GM12875 (cell line): ENCODE data around the gene OGG1.

Source experiments
- H3K4me3 ChIP-seq: one replicate; pipeline ENCODE4 v1.5.1; 2011; ENCODE audit warnings: low read depth, low read length, control low read depth
- TF ChIP-seq, protein P1 (sequence below): IDR thresholded peaks from 2 replicates; pipeline ENCODE4 v1.5.1; 2011; ENCODE audit warnings: low read depth, mild to moderate bottlenecking, control low read depth, inconsistent platforms, low read length, moderate library complexity, borderline replicate concordance; ENCODE audit not compliant: insufficient read depth

Gene OGG1

DNA sequence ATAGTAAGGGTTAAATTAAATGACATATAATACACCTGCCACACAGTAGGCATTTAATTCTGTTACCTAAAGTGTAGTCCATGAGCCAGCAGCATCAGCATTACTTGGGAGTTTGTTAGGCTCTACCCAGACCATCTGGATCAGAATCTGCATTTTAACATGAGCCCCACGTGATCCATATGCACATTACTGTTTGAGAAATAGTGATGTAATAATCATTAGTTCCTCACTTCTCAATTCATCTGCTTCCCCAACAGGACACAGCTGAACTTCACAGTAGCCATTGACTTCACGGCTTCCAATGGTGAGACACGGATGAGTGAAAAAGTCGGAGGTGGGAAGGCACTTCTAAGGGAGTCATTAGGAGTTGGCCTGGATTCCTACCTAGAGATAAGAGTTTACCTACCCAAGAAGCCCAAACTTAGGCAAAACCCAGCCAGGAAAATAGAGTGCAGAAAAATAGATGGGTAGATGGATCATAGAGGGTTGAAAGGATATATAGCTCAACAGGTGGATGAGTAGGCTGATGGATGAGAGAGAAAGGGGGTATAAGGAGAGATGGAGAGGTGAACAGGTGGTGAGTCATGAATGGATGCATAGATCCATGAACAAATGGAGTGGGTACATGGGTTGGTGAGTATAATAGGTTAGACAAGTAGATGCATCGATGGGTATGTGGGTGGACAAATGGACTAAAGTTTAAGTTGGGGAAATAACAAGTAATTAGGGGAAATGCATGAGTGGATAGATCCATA, 32.8 kb upstream of the OGG1 start:
- no peak overlapping the region for H3K4me3 ChIP-seq
- TF ChIP-seq, protein P1, sequence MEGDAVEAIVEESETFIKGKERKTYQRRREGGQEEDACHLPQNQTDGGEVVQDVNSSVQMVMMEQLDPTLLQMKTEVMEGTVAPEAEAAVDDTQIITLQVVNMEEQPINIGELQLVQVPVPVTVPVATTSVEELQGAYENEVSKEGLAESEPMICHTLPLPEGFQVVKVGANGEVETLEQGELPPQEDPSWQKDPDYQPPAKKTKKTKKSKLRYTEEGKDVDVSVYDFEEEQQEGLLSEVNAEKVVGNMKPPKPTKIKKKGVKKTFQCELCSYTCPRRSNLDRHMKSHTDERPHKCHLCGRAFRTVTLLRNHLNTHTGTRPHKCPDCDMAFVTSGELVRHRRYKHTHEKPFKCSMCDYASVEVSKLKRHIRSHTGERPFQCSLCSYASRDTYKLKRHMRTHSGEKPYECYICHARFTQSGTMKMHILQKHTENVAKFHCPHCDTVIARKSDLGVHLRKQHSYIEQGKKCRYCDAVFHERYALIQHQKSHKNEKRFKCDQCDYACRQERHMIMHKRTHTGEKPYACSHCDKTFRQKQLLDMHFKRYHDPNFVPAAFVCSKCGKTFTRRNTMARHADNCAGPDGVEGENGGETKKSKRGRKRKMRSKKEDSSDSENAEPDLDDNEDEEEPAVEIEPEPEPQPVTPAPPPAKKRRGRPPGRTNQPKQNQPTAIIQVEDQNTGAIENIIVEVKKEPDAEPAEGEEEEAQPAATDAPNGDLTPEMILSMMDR, result no peak

DNA sequence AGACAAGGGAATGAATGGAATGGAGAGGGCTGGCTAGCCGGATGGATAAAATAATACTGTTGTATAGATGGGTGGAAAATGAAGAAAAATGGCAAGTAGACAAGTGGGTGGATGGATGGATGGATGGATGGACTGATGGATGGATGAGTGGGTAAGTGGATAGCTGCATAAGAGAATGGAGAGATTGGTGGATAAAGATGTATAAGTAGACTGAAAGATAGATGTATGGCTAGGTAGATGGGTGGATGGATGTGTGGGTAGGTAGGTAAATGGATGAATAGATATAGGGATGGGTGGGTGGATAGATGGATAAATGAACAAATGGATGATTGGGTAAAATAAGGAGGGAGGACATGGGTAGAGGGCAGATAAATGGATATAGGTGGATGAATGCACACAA, 32.2 kb upstream of the OGG1 start:
- TF ChIP-seq, protein P1, result no peak
- no peak overlapping the region for H3K4me3 ChIP-seq

DNA sequence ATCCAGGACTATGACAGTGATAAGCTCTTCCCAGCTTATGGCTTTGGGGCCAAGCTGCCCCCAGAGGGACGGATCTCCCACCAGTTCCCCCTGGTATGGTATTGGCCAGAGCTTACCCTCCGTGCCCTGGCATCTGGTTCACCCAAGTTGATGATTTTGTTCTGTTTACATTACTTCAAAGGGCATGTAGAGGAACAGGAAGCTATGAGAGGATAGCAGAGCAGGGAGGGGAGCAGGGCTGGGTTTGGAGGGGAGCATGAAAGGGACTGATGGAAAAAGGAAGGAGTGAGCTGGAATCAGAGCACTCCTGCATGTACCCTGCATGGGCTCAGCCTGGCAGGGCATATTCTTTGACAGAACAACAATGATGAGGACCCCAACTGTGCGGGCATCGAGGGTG, 31.6 kb upstream of the OGG1 start:
- no peak overlapping the region for H3K4me3 ChIP-seq
- TF ChIP-seq, protein P1, result no peak

DNA sequence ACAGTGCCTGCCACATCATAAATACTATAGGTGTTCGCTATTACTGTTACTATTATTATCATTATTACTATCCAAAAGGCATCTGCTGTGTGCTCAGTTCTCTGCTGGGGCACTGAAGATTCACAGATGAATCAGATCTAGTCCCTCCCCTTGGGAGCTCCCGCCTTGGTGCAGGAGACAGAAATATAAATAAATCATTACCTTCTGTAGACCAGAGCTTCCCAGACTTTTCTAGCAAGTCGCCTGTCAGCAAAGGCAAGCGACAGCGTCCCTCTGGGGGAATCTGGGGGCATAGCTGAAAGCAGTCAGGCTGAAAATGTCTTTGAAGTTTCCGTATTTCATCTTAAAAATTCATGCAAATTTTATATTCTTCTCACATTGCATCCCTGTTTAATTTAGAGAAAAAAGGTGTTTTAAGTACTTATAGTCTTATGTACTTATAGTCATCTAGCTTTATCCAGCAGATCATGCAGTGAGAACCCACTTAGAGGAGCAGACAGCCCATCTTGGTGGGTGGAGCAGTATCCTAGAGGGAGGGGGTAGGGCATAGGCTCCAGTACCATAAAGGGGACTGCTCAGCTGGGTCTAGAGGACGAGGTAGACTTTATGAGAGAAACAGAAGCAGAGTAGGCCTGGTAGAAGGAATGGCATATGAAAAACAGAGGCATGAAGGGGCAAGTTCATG, 28.6 kb upstream of the OGG1 start:
- H3K4me3 ChIP-seq, result no peak overlapping the region
- TF ChIP-seq, protein P1, result no peak

DNA sequence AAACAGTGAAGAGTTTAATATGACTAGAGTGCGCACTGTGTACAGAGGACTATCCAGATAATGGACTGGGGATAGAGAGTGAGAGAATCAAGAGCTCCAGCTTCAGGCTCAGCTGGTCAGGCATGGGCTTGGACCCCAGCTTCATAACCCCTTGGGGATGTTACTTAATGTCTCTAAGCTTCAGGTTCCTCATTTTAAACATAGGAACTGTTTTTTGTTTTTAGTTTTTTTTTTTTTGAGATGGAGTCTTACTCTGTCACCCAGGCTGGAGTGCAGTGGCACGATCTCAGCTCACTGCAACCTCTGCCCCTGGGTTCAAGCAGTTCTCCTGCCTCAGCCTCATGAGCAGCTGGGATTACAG, 28.1 kb upstream of the OGG1 start:
- TF ChIP-seq, protein P1, result no peak
- H3K4me3 ChIP-seq, result no peak overlapping the region

DNA sequence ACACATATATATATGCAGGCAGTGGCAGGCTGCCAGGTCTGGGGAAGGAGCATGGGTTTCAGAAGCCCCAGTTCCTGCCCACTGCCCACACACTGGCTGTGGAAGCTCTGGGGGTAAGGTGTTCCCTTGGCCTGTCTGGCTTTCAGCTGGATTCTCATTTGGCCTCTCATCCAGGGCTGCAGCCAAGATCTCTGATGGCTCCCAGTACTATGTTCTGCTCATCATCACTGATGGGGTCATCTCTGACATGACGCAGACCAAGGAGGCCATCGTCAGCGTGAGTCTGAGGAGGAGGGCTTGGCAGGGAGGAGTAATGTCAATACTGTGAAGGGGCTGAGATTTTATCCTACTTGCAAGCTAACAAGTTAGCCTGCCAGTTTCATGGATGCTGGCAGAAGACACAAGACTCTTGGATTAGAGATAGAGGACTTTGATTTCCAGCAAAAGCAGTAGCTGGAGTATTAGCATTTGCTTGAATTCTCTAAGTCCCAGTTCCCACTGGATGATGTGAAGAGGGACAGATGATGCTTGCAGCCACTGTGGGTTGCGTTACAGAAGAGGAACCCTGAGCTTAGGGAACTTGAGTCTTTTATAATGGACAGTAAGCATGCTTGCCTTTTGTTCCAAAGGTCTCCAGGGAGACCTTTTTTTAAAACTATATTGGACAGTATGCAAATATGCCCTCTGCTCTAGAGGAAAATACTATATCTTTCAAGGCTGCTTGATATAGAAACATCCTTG, 23.8 kb upstream of the OGG1 start:
- no peak overlapping the region for H3K4me3 ChIP-seq
- TF ChIP-seq, protein P1, result no peak

DNA sequence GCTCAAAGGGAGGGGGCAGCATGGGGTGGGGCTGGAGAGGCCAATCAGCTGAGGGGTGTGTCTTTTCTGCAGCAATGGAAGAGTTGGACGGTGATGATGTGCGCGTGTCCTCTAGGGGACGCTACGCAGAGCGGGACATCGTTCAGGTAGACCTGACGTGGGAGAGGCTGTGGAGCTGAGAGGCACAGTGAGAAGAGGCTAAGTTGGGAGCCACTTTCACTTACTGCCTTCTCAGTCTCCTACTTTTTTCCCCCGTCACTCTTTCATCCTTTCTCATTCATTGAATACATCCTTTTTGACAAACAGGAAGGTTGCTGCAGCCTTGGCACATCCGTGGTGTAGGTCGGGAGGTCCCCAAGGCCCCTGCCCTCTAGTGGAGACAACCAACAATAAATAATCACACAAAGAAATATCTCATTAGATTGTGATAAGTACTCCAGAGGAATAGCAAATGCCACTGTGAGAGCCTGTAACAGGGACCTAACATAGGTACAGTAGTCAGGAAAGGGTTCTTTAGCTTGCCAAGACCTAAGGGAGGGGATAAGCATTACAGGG, 22.6 kb upstream of the OGG1 start:
- TF ChIP-seq, protein P1, result peak; percentile 67
- H3K4me3 ChIP-seq, result no peak overlapping the region
